GM23248 (cell line): ENCODE measurements around the gene DCDC2.

ENCODE experiments used
- EZH2 ChIP-seq: fragments of 200-600 bp; sonication (generic); IDR thresholded peaks from 2 replicates; pipeline ENCODE4 v1.6.1; 2018; ENCODE audit warnings: antibody characterized with exemption, mild to moderate bottlenecking; ENCODE audit not compliant: insufficient read depth, poor library complexity, severe bottlenecking
- EZH2phosphoT487 ChIP-seq: fragments of 200-600 bp; sonication (generic); IDR thresholded peaks from 2 replicates; pipeline ENCODE4 v1.6.1; 2018; ENCODE audit warnings: antibody characterized with exemption, moderate library complexity, mild to moderate bottlenecking, low read depth; ENCODE audit not compliant: insufficient read depth

GRCh38 chr6:24306038-24306437 is 51.8 kb downstream of the DCDC2 start:
- TF ChIP-seq EZH2phosphoT487 (no peak), EZH2 (no peak)
